NCI-H524 treated with DMSO at 0.1 percent for 48 hours (cell line): ENCODE data around the gene RGS12.
A peak's percentile ranks its signal among the peaks of the same experiment; 100 is the strongest.

Experiments used
- DNase-seq: peaks from one replicate; lab custom pipeline; 2025; lab: John Stamatoyannopoulos, UW

Gene RGS12, protein sequence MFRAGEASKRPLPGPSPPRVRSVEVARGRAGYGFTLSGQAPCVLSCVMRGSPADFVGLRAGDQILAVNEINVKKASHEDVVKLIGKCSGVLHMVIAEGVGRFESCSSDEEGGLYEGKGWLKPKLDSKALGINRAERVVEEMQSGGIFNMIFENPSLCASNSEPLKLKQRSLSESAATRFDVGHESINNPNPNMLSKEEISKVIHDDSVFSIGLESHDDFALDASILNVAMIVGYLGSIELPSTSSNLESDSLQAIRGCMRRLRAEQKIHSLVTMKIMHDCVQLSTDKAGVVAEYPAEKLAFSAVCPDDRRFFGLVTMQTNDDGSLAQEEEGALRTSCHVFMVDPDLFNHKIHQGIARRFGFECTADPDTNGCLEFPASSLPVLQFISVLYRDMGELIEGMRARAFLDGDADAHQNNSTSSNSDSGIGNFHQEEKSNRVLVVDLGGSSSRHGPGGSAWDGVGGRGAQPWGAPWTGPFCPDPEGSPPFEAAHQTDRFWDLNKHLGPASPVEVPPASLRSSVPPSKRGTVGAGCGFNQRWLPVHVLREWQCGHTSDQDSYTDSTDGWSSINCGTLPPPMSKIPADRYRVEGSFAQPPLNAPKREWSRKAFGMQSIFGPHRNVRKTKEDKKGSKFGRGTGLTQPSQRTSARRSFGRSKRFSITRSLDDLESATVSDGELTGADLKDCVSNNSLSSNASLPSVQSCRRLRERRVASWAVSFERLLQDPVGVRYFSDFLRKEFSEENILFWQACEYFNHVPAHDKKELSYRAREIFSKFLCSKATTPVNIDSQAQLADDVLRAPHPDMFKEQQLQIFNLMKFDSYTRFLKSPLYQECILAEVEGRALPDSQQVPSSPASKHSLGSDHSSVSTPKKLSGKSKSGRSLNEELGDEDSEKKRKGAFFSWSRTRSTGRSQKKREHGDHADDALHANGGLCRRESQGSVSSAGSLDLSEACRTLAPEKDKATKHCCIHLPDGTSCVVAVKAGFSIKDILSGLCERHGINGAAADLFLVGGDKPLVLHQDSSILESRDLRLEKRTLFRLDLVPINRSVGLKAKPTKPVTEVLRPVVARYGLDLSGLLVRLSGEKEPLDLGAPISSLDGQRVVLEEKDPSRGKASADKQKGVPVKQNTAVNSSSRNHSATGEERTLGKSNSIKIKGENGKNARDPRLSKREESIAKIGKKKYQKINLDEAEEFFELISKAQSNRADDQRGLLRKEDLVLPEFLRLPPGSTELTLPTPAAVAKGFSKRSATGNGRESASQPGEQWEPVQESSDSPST (N-terminal part only)

DNA sequence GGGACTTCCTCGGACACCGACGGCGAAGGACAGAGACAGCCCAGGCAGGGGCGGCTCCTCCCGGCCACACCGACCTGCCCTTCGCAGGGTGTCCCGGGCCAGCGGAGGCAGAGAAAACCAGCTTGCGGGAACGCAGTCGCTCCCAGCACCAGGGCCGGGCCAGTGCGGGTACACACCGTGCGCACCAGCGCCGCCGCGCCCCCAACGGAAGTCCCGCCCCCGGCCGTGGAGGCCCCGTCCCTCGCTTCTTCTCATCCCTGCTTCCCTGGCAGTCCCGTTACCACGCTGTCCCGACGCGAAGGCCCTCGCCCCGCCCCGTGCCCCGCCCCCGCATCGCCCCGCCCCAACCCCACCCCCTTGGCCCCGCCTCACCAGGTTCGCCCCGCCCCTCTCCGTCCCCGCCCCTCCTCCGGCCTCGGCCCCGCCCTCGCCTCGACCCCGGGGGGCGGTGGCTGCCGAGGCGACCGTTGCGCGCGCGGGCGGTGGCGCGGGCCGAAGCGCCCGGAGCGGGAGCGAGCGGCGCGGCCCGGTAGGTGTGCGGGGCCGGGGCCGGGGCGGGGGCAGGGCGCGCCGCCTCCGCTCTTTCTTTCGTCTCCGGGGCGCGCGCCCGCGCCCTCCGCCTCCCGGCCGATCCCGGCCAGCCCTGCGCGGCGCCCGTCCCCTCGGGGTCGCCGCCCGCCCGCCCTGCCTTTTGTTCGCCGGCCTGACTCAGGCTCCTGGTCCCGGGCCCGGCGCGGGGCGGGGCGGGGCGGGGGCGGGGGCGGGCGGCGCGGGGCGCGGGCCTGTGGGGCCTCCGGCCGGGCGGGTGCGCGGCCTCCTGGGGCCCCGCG is at the start of gene RGS12:
Gene RGS12, plus strand, starts transcription at position 451 of the 830 bp plus-strand sequence. CDS start 23,150 bp downstream, outside the sequence.
- DNase-seq: peak; percentile 60

DNA sequence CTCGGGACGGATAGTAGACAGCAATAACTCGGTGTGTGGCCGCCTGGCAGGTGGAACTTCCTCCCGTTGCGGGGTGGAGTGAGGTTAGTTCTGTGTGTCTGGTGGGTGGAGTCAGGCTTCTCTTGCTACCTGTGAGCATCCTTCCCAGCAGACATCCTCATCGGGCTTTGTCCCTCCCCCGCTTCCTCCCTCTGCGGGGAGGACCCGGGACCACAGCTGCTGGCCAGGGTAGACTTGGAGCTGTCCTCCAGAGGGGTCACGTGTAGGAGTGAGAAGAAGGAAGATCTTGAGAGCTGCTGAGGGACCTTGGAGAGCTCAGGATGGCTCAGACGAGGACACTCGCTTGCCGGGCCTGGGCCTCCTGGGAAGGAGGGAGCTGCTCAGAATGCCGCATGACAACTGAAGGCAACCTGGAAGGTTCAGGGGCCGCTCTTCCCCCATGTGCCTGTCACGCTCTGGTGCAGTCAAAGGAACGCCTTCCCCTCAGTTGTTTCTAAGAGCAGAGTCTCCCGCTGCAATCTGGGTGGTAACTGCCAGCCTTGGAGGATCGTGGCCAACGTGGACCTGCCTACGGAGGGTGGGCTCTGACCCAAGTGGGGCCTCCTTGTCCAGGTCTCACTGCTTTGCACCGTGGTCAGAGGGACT is 49.6 kb upstream of the RGS12 start:
- DNase-seq: no peak

DNA sequence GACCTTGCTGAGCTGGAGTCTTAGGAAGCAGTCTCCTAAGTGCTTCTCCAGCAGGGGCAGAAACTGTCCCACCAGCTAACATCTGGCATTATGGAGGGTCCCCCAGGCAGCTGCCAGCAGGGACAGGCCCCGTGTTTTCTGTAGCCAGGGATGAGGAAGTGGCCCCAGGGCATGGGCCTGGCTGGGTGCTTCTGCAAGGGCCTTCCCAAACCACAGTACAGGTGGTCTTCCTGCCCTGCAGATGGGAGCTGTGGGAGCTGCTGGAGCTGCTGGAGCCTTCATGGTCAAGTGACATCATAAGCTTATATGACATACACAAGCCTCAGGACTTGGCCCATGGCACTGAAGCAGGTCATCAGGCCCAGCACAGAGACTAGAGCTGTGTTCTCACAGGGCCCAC is 48.8 kb upstream of the RGS12 start:
- DNase-seq: no peak

DNA sequence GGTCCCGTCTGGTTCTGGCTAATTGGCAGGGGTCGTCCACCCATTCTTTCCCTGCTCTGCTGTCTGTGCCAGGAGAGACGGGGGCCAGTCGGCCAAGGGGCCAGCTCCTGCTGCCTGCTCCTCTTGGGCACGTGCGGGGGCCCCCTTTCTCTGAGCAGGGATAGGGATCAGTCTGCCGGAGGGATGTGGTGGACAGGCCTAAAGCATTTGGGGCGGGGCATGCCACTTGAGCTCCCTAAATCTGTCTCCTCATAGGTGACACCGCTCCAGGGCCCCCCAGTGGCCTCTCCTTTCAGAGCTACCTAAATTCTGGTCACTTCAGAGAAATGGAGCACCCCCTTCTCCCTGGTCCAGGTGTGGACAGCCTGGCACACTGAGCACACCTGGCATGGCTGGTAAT is 48.1 kb upstream of the RGS12 start:
- no peak for DNase-seq

DNA sequence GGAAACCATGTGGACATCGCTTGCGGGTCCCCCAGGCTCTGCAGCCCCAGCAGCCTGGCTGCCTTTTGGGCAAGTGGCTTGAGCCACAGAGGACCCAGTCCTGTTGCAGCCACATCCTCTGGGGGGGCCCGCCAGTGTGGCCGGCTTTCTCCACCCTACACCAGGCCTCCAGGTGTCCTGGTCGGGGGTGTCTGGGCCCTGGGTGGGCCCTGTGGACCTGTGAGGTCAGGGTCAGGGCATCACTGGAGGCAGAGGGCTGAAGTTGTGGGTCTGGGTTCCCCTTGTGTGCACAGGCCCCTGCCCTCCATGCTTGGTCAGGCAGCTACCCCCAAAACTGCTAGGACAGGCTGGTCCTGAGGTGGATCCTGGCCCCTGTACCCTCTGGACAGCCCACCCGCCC is 47.1 kb upstream of the RGS12 start:
- DNase-seq: no peak

DNA sequence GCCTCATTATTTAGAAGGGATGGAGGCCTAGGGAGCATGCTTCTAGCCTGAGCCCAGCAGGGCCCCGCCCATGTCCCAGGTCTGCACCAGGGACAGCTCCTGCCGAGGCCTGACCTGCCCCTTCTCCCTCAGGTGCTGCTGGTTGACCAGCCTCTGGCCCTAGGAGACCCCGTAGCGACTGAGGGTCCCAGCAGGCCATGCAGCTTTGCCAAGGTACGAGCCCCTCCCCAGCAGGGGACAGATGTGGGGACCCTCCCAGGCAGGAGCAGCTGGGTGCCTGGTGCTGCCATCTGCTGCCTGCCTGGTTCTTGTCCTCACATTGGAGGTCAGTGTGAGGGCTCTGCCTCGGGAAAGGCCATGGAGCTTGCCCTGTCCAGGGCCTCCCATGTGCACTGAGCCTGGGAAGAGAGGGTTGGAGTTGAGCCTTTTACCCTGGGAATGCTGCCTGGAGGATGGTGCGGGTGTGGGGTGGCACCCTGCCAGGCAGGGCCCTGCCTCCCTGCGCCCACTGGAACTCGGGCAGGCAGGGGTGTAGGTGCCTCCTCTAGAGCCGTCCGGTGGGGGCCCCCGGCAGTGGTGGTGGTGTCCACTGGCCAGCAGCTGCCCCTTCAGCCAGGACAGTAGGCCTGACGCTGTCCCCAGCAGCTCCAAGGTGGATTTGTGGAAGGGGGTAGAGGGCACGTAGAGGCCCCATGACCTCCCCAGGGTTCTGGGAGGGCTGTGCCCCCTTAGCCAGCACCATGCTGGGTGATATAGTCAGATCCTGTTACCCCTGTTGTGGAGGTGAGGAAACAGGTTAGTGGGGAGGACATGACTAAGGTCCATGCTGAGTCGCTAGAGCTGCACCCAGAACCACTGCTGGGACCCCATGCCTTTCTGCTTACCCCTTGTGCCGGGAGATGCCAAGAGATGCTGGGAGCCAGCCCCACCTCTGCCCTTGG is 46.1 kb upstream of the RGS12 start:
- DNase-seq: no peak

DNA sequence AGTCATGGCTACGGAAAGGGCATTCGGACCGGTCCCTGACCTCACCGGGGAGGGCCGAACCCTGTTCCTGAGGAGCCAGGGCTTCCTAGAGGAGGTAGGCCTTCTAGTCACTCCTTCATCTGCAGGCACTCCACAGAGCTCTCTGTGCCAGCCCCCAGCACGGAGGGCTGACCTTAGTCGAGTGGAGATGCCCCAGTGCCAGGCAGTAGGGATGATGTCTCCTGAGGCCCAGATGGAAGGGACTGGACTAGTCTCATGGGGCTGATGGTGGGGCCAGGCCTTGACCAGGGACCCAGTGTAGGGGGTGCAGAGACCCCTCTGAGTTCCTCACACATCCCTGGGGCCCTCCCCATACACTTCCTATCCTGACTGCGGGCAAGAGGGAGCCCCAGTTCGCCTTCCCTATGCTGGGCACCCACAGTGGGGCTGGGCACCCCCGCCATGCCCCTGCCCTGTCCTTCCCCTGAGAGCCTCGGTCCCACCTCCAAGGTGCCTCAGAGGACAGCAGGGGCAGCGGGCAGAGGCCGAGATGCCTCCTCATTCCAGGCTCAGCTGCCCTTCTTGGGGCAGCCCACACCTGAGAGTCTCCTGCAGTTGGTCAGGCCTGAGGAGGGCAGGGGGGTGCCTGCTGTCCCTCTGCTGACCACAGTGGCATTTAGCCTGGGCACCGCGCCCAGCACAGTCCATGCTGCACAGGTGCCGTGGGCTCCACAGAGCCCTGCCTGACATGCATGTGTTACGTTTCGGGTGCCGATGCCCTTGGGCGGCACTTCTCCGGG is 45.2 kb upstream of the RGS12 start:
- DNase-seq: no peak

DNA sequence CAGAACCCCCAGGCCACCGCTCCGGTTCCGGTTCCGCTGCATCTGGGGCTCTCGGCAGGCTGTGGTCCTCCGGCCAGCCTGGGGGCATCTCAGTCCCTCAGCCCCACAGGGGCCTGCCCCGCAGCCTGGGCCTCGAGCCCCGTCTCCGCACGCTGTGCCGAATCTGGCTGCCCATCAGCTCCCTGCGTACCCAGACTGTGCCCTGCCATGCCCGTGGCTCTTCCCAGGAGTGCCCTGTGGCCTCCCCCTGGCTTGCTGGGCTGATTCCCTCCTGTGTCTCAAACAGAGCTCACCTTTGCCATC is 44.7 kb upstream of the RGS12 start:
- DNase-seq: no peak

DNA sequence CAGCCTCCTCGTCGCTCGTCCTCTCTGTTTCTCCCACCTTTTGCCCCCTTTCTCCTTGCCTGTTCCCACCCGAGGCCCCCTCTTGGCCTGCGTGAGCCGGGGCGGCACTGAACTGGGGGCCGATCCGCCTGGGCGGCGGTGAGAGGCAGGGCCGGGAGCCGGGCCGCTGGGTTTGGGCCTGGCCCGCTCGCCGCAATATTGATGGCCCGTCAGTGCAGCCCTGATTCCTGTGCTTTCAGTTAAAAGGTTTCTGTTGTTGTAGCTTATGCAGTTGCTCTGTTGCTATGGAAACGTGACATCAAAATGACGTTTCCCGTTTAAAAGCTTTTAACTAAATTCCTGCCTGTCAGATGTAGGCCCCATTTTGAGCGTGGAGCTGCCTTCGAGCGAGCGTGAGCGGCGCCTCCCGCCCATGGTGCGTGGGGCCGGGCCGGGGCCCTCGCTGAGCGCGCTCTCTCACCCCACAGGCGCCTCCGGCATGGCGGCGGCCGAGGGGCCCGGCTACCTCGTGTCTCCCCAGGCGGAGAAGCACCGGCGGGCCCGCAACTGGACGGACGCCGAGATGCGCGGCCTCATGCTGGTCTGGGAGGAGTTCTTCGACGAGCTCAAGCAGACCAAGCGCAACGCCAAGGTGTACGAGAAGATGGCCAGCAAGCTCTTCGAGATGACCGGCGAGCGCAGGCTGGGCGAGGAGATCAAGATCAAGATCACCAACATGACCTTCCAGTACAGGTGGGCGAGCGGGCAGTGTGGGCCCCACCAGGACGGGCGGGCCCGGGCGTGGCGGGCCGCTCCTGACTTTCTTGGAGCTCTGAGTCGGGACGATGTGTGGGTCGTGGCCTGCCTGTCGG is 43.8 kb upstream of the RGS12 start, which contains the start of gene MSANTD1:
Gene MSANTD1, plus strand, starts transcription at position 349 of the 851 bp plus-strand sequence. Its CDS starts 64 bp downstream, at position 413.
- no peak for DNase-seq

DNA sequence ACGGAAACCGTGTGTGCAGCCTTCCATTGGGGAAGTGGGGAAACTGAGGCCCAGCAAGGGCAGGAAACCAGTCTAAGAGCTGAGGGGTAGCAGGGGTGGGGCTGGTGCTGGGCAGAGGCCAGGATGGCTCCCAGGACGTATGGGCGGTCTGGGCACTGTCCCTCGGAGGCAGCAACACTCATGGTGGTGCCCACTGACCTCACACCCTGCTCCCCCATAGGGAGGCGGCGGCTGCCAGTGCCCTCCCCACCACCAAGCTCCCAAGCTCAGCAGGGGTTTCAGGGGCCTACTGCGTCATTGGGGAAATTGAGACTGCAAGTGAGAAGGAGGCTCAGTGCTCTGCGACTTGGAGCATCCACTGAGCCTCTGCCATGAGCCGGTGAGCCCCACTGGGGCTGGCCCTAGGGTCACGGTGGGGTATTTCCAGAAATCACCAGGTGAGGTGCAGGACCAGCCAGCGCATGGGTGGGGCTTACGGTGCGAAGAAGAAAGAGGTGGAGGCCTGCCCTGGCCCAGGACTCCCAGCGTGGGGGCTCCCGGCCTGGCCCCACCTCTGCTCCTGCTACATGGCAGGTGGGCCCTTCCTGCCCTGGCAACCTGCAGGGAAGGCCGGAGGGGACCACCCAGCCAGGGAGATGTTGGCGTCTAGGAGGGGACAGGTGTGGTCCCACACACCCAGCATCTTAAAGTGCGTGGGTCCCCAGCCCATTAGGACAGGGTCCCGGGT is 42.9 kb upstream of the RGS12 start:
- DNase-seq: no peak

DNA sequence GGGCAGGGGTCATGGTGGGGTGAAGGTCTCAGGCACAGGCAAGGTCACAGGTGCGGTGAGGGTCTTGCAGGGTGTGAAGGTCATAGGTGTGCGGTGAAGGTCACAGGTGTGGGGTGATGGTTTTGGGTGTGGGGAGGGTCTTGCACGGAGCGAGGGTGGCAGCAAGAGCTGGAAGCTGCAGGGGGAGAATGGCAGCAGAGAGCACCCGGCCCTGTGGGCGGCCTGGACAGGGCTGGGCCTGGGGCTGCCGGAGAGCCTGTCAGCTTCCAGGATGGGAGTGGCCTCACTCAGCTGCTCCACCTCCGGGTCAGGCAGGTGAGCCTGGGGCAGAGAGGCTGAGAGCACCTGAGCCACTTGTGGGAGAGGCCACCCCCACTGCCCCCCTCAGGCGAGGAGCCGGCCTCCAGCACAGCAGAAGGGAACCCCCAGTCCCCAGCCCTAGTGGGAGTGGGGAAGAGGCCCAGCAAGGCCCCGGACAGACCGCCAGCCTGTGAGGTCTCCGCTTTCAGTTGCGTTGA is 42.3 kb upstream of the RGS12 start:
- DNase-seq: no peak

DNA sequence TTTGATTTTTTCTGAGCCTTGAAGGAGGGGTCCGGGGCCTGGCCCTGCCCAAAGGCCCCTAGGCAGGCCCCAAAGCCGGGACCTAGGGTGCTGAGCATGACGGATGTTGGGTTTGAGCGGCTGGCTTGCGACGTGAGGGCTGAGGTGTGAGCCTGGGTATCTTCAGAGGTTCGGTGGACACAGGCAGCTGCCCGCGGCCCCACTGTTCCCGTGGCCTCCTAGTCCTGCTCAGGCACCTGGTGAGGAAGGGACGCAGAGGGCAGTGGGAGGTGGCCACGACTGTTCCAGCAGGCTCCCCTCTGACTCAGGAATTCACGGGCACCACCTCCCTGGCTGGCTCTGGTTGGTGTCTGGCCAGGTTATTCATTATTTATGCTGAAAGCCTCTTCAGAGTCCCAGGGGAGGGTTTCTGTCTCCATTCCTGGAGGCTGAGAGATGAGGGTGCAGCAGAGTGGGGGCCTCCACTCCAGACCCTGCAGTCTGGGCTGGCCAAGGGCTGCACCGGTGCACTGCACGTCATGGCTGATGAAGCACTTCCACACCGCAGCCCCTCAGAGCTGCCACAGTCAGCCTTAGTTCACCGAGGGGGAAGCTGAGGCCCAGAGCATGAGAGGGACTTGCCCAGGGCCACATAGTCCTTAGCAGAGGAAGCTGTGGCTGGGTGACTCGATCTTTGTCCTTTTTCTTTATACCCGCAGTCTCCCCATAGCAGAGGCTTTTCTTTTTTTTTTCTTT is 41.7 kb upstream of the RGS12 start:
- DNase-seq: no peak

DNA sequence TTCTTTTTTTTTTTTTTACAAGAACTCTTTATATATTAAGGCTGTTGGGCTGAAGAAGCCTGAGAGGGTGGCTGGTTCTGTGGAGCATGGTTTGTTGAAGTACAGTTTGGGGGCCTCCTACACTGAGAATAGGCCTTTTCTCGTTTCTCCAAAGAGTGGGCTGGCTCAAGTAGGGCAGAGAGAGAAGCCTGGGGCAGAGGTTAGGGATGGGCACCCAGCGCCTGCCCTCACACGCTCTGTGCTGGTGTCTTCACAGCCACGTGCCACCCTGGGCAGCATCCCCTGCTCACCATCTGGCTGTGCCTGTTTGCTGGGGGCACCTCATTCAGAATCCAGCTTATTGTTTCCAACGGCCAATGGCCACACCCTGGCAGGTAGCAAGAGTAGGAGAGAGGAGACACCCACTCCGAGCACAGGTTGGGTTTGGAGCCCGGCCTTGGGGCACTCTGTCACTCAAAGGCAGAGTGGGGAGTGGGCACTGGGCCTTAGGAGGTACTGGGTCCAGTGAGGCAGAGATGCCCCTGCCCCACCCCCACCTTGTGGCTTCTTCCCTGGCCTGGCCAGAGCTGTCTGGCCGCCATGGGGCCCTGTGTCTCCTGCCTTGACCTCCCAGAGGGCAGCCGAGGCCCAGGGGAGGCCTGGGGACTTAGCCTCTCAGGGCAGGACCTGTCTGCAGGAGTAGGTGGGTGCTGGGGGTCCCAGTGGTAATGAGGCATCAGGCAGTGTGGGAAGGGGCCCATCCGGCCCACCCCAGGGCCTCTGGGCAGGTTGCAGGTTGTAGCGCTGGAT is 40.9 kb upstream of the RGS12 start:
- DNase-seq: no peak

DNA sequence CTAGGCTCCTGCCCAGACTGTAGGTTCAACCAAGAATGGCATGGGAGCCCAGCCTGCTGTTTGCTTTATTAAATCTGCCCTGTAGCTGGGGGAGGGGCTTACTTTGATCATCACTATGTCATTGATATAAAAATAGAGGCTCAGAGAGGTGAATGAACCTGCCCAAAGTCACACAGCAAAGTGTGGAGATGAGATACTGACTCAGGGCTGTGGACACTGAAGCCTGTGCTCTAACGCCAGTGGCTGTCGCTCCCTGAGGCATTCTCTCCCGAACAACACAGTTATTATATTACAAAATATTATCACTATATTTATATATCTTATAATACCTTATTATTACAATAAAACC is 40.4 kb upstream of the RGS12 start:
- DNase-seq: no peak

DNA sequence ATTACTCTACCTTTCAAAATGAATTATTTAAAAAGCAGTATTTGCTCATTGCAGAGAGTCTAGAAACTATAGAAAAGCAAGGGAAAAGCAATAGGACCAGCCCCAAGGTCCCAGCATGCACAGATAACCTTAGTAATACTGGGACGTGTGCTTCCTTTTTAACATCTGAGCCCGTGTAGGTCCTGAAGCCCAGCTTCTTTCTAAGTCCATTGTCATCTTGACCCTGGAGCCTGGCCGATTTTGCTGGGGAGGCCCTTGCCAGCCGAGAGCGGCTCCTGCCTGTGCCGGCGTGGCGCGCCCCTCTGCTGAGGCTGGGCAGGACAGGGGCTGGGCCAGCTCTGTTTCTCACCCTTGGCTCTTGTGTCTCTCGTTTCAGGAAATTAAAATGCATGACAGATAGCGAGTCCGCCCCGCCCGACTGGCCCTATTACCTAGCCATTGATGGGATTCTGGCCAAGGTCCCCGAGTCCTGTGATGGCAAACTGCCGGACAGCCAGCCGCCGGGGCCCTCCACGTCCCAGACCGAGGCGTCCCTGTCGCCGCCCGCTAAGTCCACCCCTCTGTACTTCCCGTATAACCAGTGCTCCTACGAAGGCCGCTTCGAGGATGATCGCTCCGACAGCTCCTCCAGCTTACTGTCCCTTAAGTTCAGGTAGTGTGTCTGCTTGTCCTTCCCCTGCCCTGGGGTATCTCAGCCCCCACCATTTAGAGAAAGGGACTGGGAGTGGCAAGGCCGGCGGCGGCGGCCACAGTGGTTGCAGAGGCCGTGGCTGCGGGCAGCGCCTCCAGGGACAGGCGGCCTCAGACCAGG is 39.8 kb upstream of the RGS12 start:
- DNase-seq: no peak
